Measurements from ENCODE around the gene IMMP2L. TPM values are rescaled to one million over a fixed set of nuclear protein-coding genes. Genes with fewer than 3 reads are reported as not detected.

IMMP2L gene
- polyA plus RNA-seq, 2 of the 4 experiments (the other 2 are of a cell fraction): 16.1 to 23.8 TPM

- POLR2A ChIA-PET: no interaction called here
- no peak for TF ChIP-seq JUN (IDR thresholded peaks at IDR 0.05)
- TF ChIP-seq ELK1 (IDR thresholded peaks at IDR 0.05; ENCODE audit: low read depth, low read length): no peak
- TF ChIP-seq, protein P1, sequence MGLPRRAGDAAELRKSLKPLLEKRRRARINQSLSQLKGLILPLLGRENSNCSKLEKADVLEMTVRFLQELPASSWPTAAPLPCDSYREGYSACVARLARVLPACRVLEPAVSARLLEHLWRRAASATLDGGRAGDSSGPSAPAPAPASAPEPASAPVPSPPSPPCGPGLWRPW (IDR thresholded peaks at IDR 0.05): no peak
- no peak for TF ChIP-seq FOXS1 (CRISPR knock-in tag; IDR thresholded peaks at IDR 0.05)
- no peak for TF ChIP-seq EHMT2 (IDR thresholded peaks at IDR 0.05; ENCODE audit: low read depth)
- no peak for TF ChIP-seq HOXA7 (CRISPR knock-in tag; IDR thresholded peaks at IDR 0.05)
- TF ChIP-seq BHLHE40 (IDR thresholded peaks at IDR 0.05; ENCODE audit: low read depth, low read length): no peak
- no peak for TF ChIP-seq NFE2L2 (conservative IDR thresholded peaks at IDR 0.05; ENCODE audit: low read length)
- TF ChIP-seq POLR2A (IDR thresholded peaks at IDR 0.05; ENCODE audit: low read length): no peak
- WGBS (ENCODE audit: missing lambda C conversion rate): 52% methylated on average over 5 of the region's 5 CpGs
- no peak for FAIRE-seq
- H3K4me2 ChIP-seq: no peak overlapping the region
- no peak for ATAC-seq
- H3K4me3 ChIP-seq: no peak overlapping the region
- DNase-seq (ENCODE audit: low read depth in 1 of 2, low spot score in 1 of 2): no peak
- CTCF ChIA-PET: no interaction called here
- no peaks in the 10 kb centered on the region for H3K4me1 ChIP-seq
- H3K9me3 ChIP-seq: no peaks in the 10 kb centered on the region
- H3K27ac ChIP-seq: no peak overlapping the region
These were observed 757.8 kb downstream of the IMMP2L start for GRCh38 chr7:110804501-110804900.

DNA sequence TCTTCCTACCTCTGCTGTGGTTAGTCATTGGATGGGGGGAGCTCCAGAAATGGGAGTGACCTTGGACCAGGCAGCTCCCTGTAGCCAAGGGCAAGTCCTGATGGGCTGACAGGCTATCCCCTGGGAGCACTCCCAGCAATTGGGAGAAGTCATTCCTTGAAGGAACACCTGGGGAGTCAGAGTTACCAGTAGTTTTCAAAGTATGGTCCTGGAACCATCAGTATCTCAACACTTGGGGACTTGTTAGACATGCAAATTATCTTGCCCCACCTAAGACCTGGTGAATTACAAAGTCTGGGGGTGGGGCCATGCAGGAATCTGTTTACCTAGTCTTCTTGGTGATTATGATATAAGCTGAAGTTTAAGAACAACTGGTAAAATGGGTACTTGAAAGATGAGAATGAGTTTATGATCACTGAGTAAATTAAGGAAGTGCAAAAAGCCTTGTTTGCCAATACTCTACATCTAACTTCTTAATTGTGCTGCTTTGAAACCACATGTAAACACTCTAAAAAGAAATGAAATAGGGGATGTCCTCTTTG is 758.6 kb downstream of the IMMP2L start:
- CTCF ChIA-PET: no interaction called here
- Histone ChIP-seq H3K27ac (no peak overlapping the region), H3K9me3 (no peaks in the 10 kb centered on the region), H3K4me3 (no peak overlapping the region), H3K4me1 (no peaks in the 10 kb centered on the region), H3K4me2 (no peak overlapping the region)
- POLR2A ChIA-PET: no interaction called here
- FAIRE-seq (no peak), ATAC-seq (no peak), DNase-seq (ENCODE audit: low read depth in 1 of 2, low spot score in 1 of 2) (no peak)
- TF ChIP-seq JUN (IDR thresholded peaks at IDR 0.05) (no peak), RAD21 (conservative IDR thresholded peaks at IDR 0.05 in 1 of 2, IDR thresholded peaks at IDR 0.05 in 1 of 2) (no peak), RCOR1 (IDR thresholded peaks at IDR 0.05; ENCODE audit: low read depth, low read length) (no peak), CBX8 (IDR thresholded peaks at IDR 0.05) (no peak), TP53 (CRISPR knock-in tag; IDR thresholded peaks at IDR 0.05) (no peak), ESRRA (IDR thresholded peaks at IDR 0.05; ENCODE audit: borderline replicate concordance, low read length) (no peak)

GRCh38 chr7:110801502-110801901 is 760.8 kb downstream of the IMMP2L start:
- Histone ChIP-seq H3K9me3 (no peaks in the 10 kb centered on the region), H3K4me1 (no peaks in the 10 kb centered on the region), H3K4me3 (no peak overlapping the region), H3K27ac (no peak overlapping the region), H3K4me2 (no peak overlapping the region)
- no peak for ATAC-seq
- CTCF ChIA-PET: no interaction called here
- POLR2A ChIA-PET: no interaction called here
- no peak for DNase-seq (ENCODE audit: low read depth in 1 of 2, low spot score in 1 of 2)
- FAIRE-seq: no peak
- 0% methylated on average over 1 of the region's 1 CpG for WGBS (ENCODE audit: missing lambda C conversion rate)
- TF ChIP-seq EHMT2 (IDR thresholded peaks at IDR 0.05; ENCODE audit: low read depth): no peak
- TF ChIP-seq TP53 (CRISPR knock-in tag; IDR thresholded peaks at IDR 0.05): no peak
- no peak for TF ChIP-seq ZNF302 (CRISPR knock-in tag; IDR thresholded peaks at IDR 0.05)
- no peak for TF ChIP-seq FOSB (CRISPR knock-in tag; IDR thresholded peaks at IDR 0.05)
- TF ChIP-seq ZC3H11A (IDR thresholded peaks at IDR 0.05): no peak
- TF ChIP-seq PBX3 (IDR thresholded peaks at IDR 0.05): no peak
- no peak for TF ChIP-seq EHF (CRISPR knock-in tag; IDR thresholded peaks at IDR 0.05)
- TF ChIP-seq HEYL (CRISPR knock-in tag; IDR thresholded peaks at IDR 0.05): no peak
- no peak for TF ChIP-seq ELK1 (IDR thresholded peaks at IDR 0.05; ENCODE audit: low read depth, low read length)
- no peak for TF ChIP-seq CBX2 (IDR thresholded peaks at IDR 0.05; ENCODE audit: borderline replicate concordance, low read depth)
- TF ChIP-seq ZFP36 (IDR thresholded peaks at IDR 0.05; ENCODE audit: borderline replicate concordance, partially characterized antibody): no peak
- TF ChIP-seq FOXS1 (CRISPR knock-in tag; IDR thresholded peaks at IDR 0.05): no peak
- TF ChIP-seq, protein P1 (IDR thresholded peaks at IDR 0.05): no peak
- TF ChIP-seq MYC (IDR thresholded peaks at IDR 0.05; ENCODE audit: borderline replicate concordance, low read length): no peak
- TF ChIP-seq POLR2AphosphoS2 (conservative IDR thresholded peaks at IDR 0.05; ENCODE audit: low read length): no peak

Measured in A549 (cell line).